Parathyroid adenoma (tissue), 2 donors: ENCODE results near the gene ZMIZ1.

Experiments
- H2AFZ ChIP-seq: fragments of 300-600 bp; sonication (generic); one replicate; pipeline ENCODE4 v1.7.0; 2017; ENCODE audit warnings: antibody characterized with exemption, mild to moderate bottlenecking
- H3K27ac ChIP-seq: fragments of 300-600 bp; sonication (generic); one replicate; pipeline ENCODE4 v1.7.0; 2017
- H3K27me3 ChIP-seq: fragments of 300-600 bp; sonication (generic); one replicate; pipeline ENCODE4 v1.7.0; 2017; ENCODE audit warnings: low read length; ENCODE audit not compliant: control insufficient read depth, insufficient read depth
- H3K36me3 ChIP-seq: fragments of 300-600 bp; sonication (generic); one replicate; pipeline ENCODE4 v1.7.0; 2017; ENCODE audit warnings: low read length; ENCODE audit not compliant: control insufficient read depth, insufficient read depth
- H3K4me1 ChIP-seq: fragments of 300-600 bp; sonication (generic); one replicate; pipeline ENCODE4 v1.7.0; 2017; ENCODE audit warnings: control low read depth
- H3K4me2 ChIP-seq: fragments of 300-600 bp; sonication (generic); one replicate; pipeline ENCODE4 v1.7.0; 2017; ENCODE audit warnings: low read length
- H3K4me3 ChIP-seq: fragments of 300-600 bp; sonication (generic); one replicate; pipeline ENCODE4 v1.7.0; 2017; ENCODE audit warnings: low read depth, low read length
- H3K79me2 ChIP-seq: fragments of 300-600 bp; sonication (generic); one replicate; pipeline ENCODE4 v1.7.0; 2017; ENCODE audit warnings: control low read depth
- H3K9ac ChIP-seq: fragments of 300-600 bp; sonication (generic); one replicate; pipeline ENCODE4 v1.7.0; 2017; ENCODE audit warnings: mild to moderate bottlenecking
- H3K9me3 ChIP-seq: fragments of 300-600 bp; sonication (generic); one replicate; pipeline ENCODE4 v1.7.0; 2017; ENCODE audit warnings: low read length; ENCODE audit not compliant: control insufficient read depth
- TF ChIP-seq, protein P1 (sequence below): fragments of 300-600 bp; sonication (generic); IDR thresholded peaks from one replicate; pipeline ENCODE4 v1.7.0; 2017; ENCODE audit warnings: antibody characterized with exemption, mild to moderate bottlenecking
- donor health status: primary hyperparathyroidism.

The ZMIZ1 gene

GRCh38 chr10:79163666-79163975, 94.9 kb downstream of the ZMIZ1 start:
- Histone ChIP-seq H3K27ac (no peak overlapping the region), H3K9ac (no peak overlapping the region), H3K79me2 (peaks cover 7% of the 10 kb centered on the region), H2AFZ (no peak overlapping the region), H3K4me3 (no peak overlapping the region), H3K27me3 (no peaks in the 10 kb centered on the region), H3K9me3 (no peaks in the 10 kb centered on the region), H3K4me2 (no peak overlapping the region), H3K4me1 (peaks cover 3% of the 10 kb centered on the region), H3K36me3 (no peaks in the 10 kb centered on the region)
- TF ChIP-seq, protein P1, sequence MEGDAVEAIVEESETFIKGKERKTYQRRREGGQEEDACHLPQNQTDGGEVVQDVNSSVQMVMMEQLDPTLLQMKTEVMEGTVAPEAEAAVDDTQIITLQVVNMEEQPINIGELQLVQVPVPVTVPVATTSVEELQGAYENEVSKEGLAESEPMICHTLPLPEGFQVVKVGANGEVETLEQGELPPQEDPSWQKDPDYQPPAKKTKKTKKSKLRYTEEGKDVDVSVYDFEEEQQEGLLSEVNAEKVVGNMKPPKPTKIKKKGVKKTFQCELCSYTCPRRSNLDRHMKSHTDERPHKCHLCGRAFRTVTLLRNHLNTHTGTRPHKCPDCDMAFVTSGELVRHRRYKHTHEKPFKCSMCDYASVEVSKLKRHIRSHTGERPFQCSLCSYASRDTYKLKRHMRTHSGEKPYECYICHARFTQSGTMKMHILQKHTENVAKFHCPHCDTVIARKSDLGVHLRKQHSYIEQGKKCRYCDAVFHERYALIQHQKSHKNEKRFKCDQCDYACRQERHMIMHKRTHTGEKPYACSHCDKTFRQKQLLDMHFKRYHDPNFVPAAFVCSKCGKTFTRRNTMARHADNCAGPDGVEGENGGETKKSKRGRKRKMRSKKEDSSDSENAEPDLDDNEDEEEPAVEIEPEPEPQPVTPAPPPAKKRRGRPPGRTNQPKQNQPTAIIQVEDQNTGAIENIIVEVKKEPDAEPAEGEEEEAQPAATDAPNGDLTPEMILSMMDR = no peak

DNA sequence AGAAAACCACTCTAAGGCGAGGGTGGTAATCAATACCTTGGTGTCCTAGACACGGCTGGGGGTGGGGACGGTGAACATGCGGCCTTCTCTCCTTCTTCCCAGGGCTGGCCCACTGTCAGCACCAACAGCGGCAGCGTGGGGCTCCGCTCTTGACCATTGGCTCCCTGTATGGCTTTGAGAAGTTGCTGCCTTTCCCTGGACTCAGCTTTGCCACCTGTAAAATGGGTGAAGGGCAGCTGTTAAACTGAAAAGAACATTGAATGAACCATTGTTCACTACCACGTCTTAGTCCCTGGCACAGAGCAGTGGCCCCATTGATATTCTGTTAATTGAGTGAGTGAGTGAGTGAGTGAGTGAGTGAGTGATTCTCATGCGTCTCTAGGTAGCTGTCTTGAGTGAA, 95.3 kb downstream of the ZMIZ1 start:
- H3K9ac ChIP-seq = no peak overlapping the region
- H3K27me3 ChIP-seq = no peaks in the 10 kb centered on the region
- H3K4me3 ChIP-seq = no peak overlapping the region
- H3K9me3 ChIP-seq = no peaks in the 10 kb centered on the region
- H2AFZ ChIP-seq = no peak overlapping the region
- H3K79me2 ChIP-seq = peaks cover 5% of the 10 kb centered on the region
- TF ChIP-seq, protein P1 = no peak
- peaks cover 3% of the 10 kb centered on the region for H3K4me1 ChIP-seq
- no peak overlapping the region for H3K4me2 ChIP-seq
- no peak overlapping the region for H3K27ac ChIP-seq
- H3K36me3 ChIP-seq = no peaks in the 10 kb centered on the region

GRCh38 chr10:79165070-79165778, 96.5 kb downstream of the ZMIZ1 start:
- Histone ChIP-seq H3K79me2 (peaks cover 5% of the 10 kb centered on the region), H3K4me3 (no peak overlapping the region), H3K9me3 (no peaks in the 10 kb centered on the region), H3K4me2 (no peak overlapping the region), H3K4me1 (peaks cover 3% of the 10 kb centered on the region), H3K9ac (no peak overlapping the region), H3K27me3 (no peaks in the 10 kb centered on the region), H2AFZ (no peak overlapping the region), H3K27ac (no peak overlapping the region), H3K36me3 (no peaks in the 10 kb centered on the region)
- TF ChIP-seq, protein P1 = no peak

- H3K9ac ChIP-seq = no peak overlapping the region
- no peak overlapping the region for H2AFZ ChIP-seq
- H3K36me3 ChIP-seq = no peaks in the 10 kb centered on the region
- TF ChIP-seq, protein P1 = no peak
- no peak overlapping the region for H3K27ac ChIP-seq
- peaks cover 5% of the 10 kb centered on the region for H3K79me2 ChIP-seq
- H3K9me3 ChIP-seq = no peaks in the 10 kb centered on the region
- H3K27me3 ChIP-seq = no peaks in the 10 kb centered on the region
- H3K4me3 ChIP-seq = no peak overlapping the region
- H3K4me1 ChIP-seq = peaks cover 3% of the 10 kb centered on the region
- no peak overlapping the region for H3K4me2 ChIP-seq
These were observed 97.6 kb downstream of the ZMIZ1 start for GRCh38 chr10:79166312-79166721.

GRCh38 chr10:79166741-79167140, 98.0 kb downstream of the ZMIZ1 start:
- Histone ChIP-seq H3K4me2 (no peak overlapping the region), H3K9me3 (no peaks in the 10 kb centered on the region), H3K4me3 (no peak overlapping the region), H3K79me2 (peaks cover 5% of the 10 kb centered on the region), H3K9ac (no peak overlapping the region), H3K27me3 (no peaks in the 10 kb centered on the region), H2AFZ (no peak overlapping the region), H3K36me3 (no peaks in the 10 kb centered on the region), H3K27ac (no peak overlapping the region), H3K4me1 (peaks cover 3% of the 10 kb centered on the region)
- TF ChIP-seq, protein P1 = no peak
